HUDEP-2 (cell line): ENCODE measurements around the gene ARMC9.
"Not testable (repeated sequence)": the region's sequence is repeated elsewhere in the genome, so short reads cannot be mapped to it uniquely, and the experiment has no call there.

Experiments
- DNase-seq, 76 experiments: peaks; one replicate each; lab custom pipeline; 2025; ENCODE audit not compliant: unreplicated experiment in 76 of 76; lab: John Stamatoyannopoulos, UW

Gene ARMC9

GRCh38 chr2:231336236-231336635 lies 137.8 kb downstream of the ARMC9 start:
- DNase-seq: no peak

DNA sequence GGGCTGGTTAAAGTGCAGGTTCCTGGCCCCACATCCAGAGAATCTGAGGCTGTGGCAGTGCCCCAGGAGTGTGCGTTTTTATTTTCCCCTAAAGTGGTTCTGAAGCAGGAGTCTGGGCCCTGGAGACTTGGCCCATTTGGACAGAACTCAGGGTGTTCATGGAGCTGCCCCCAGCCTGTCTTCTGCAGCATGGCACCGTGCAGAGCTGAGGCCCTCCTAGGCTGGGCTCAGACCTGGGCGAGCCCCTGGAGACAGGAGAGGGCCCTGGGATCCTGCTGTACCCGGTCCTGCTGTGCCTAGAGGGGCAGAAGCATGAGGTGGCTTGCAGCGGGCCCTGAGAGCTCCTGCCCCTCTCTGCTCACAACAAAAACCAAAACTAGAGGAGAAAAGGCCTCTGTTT lies 138.3 kb downstream of the ARMC9 start:
- no peak for DNase-seq

GRCh38 chr2:231337807-231338759 lies 139.7 kb downstream of the ARMC9 start:
- no peak for DNase-seq

GRCh38 chr2:231339316-231339715 lies 140.9 kb downstream of the ARMC9 start:
- DNase-seq: no peak

DNA sequence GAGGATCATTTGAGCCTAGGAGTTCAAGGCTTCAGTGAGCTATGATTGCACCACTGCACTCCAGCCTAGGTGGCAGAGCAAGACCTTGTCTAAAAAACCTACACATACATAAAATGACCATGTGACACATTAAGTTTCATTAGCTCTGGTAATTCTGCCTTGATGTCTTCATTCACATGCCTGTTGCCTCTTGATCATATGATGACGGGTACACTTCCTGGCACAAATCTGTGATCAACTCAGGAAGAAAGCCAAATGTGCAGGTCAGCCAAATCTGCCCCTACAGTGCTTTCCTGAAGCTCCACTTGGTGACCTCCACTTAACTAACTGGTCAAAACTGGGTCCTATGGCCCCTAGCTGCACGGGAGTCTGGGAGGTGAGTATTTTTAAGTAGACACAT lies 142.7 kb downstream of the ARMC9 start:
- no peak for DNase-seq

- no peak for DNase-seq
Observed at GRCh38 chr2:231342061-231342711, 143.8 kb downstream of the ARMC9 start.

GRCh38 chr2:231343006-231343710 lies 144.7 kb downstream of the ARMC9 start:
- no peak for DNase-seq

DNA sequence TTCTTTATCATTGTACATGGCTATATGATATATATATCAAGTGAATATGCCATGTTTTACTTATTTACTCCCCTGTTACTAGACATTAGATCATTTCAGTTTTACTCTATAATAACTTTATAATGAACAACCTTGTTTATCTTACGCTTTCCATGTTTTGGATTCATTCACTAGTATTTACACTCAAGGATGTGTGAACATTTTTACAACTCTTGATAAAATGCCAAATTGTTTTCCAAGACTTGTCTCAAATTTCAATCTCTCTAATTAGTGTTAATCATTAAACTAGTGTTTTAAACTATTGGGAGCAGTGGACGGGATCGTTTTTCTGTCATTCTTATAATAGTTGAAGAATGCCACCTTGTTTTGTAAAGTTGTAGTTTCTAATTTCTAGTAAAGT lies 145.6 kb downstream of the ARMC9 start:
- DNase-seq: no peak

- DNase-seq: no peak
Observed at GRCh38 chr2:231344851-231345250, 146.4 kb downstream of the ARMC9 start.

DNA sequence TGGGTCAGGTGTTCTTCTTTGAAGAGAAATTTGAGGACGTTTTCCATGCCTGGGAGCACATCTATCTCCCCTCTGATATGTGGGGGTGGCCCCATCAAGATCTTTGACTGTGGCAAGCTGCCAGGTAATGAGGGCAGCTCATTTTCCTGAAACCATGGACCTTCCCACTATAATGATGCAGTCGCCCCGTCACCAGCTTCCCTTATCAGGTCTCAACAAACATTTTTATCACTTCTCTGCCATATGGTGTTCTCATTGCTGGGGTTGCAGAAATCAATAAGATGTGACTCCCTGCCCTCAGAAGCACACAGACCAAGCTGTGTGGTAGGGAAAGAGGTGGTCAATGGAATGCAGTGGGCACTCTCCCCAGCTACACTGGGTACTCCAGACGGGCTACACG lies 148.7 kb downstream of the ARMC9 start:
- DNase-seq: peak in 75 of 76 experiments; percentile 28 to 92 (median 79)

DNA sequence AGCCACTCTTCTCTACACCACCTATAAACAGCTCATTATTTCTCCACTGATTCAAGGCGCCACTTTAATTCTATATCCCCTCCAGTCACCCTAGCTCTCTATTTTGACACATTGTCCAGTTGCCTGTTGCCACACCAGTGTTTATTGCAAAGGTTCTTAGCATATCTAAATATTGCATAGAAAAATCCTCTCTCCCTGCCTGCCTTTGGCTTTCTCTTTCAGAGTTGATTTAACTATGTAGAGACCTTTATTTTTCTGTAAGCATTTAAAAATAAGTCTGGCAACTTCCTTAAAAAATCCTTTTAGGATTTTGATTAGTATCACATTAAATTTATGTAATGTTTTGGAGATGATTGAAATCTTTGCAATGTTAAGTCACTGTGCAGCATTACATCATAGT lies 149.2 kb downstream of the ARMC9 start:
- DNase-seq: peak in 2 of 76 experiments; percentile 38 to 39

- no peak for DNase-seq
Observed at GRCh38 chr2:231348173-231348572, 149.7 kb downstream of the ARMC9 start.

GRCh38 chr2:231348704-231349373 lies 150.4 kb downstream of the ARMC9 start:
- peak in 13 of 76 experiments; percentile 3 to 50 (median 26) for DNase-seq

- DNase-seq: not testable (repeated sequence)
Observed at GRCh38 chr2:231349374-231349735, 150.9 kb downstream of the ARMC9 start.

DNA sequence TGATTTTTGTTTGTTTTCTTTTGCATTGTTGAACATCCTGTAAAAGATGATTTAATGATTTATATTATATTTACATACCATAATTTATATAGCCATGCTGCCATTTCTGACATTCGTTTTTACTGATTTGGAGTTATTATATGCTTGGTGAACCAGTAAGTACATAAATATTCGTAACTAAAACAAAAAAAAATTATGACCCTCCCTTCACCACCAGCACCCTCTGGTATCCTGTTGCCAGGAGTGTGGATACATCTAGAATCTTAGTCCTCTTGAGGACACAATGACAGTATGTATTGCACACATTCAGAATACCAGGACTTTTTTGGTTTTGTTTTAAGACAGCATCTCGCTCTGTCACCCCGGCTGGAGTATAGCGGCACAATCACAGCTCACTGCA lies 153.2 kb downstream of the ARMC9 start:
- no peak for DNase-seq

DNA sequence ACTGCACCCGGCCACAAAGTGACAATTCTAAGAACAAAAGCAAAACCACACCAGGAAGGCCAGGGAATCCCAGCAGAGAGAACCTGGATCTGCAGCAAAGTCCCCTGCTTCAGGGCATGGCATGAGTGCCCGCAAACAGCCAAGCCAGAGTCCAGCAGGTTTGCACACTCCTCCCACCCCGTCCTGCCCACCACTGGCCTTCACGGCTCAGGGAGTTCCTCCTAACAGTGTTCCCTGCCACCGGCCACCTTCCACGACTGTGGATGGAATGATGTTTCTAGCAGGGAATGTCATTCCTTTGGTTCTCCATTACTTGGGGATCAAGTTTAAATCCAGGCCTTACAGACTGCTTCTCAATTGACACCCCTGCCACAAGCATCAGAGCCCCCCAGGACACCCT lies 155.0 kb downstream of the ARMC9 start:
- DNase-seq: no peak

DNA sequence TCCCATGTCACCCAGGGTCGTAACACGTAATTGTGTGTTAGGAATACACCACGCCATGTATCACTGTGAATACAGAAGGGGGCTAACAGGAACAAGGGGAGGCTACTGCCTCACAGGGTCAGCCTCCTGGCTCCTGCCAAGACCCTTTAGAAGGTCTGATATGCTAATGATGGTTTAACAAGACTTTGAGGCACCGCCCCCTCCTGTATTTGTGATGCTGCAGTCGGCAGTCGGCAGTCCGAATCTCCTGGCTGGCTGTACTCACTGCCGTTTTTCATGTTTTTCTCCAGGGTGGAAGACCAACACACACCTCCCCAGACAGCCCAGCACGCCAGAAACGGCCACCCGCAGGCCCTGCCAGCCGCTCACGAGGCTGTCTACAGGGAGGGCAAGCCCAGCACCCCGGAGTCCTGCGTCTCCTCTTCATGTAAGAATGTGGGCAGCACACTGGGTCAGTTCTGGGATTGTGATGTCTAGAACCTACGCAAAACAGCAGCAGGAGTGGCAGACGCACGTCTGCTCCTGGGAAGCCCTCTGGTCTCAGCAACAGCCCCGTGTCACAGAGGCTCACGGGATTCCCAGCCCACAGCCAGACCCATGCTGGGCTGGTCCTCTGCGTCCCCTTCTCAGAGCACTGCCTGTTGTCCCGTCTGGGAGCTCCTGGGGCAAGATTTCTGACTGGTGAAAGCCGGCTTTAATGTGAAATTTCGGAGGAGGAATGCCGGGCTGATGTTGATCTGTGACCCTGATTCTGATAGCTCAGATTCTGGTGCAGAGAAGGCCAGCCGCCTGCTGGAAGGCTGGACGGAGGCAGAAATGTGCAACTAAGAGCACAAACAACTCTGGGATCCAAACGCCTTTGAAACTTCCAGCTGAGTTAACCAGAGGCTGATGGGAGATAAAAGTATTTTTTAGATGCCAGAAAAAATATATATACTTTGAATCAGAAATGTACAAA lies 157.4 kb downstream of the ARMC9 start:
- no peak for DNase-seq

GRCh38 chr2:231356466-231356844 lies 158.0 kb downstream of the ARMC9 start:
- DNase-seq: no peak

DNA sequence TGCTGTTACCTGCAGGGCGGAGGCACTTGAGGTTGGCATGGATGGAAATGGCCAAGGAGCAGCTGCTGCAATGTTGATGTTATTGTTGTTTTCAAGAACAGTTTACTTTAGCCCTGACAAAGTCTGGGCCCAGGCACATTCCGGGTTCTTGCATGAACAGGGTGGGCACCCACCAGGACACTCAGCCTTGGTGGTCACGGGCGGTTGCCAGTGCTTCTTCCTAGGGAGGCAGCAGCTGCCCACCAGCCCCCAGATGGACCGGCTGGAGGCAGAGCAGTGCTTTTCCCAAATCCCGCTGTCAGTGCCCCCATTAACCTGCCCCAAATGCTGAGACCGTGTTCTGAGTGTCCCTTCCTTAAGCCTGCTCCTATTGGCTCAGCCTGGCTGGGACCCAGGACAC lies 158.6 kb downstream of the ARMC9 start:
- no peak for DNase-seq

DNA sequence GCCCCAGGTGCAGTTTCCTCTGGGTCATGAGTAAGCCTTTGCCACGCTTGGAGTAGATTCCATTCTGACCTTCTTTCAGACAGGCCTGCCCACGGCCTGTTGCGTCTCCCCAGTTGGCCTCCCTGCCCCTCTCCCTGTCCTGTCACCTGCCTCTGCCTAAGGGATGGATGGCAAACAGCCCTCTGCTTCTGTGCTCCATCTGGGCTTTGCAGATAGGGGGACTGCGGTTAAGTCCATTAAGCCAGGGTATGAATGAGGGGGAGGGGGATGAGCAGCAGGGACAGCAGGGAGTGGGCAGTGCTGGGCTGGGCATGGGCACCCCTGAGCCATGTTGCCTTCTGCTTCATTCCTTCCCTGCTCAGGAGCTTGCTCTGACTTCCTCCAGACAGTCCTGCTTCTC lies 159.5 kb downstream of the ARMC9 start:
- DNase-seq: no peak
